Activated naive CD4-positive, alpha-beta T cell treated with anti-CD3 and anti-CD28 coated beads, Interleukin-2, amount 50 U/mL, for 24 hours (primary cell): ENCODE results near the gene SERTAD3.
A peak's percentile ranks its signal among the peaks of the same experiment; 100 is the strongest.
"Not testable (repeated sequence)": the region's sequence is repeated elsewhere in the genome, so short reads cannot be mapped to it uniquely, and the experiment has no call there.

Experiments used
- H3K27ac Mint-ChIP-seq: one replicate; pipeline ENCODE4 v1.8.0; 2021; ENCODE audit warnings: mild to moderate bottlenecking, mixed read lengths
- H3K27me3 Mint-ChIP-seq: one replicate; pipeline ENCODE4 v1.8.0; 2021; ENCODE audit warnings: mixed read lengths
- H3K36me3 Mint-ChIP-seq: one replicate; pipeline ENCODE4 v1.8.0; 2021; ENCODE audit warnings: mixed read lengths
- H3K4me1 Mint-ChIP-seq: one replicate; pipeline ENCODE4 v1.8.0; 2021; ENCODE audit warnings: mixed read lengths
- H3K4me3 Mint-ChIP-seq: one replicate; pipeline ENCODE4 v1.8.0; 2021; ENCODE audit warnings: mild to moderate bottlenecking, mixed read lengths
- H3K9me3 Mint-ChIP-seq: one replicate; pipeline ENCODE4 v1.8.0; 2021; ENCODE audit warnings: mixed read lengths

SERTAD3 gene

GRCh38 chr19:40411125-40411842, 32.9 kb downstream of the SERTAD3 start:
- Mint-ChIP-seq H3K4me3 (no peak overlapping the region), H3K27ac (no peak overlapping the region), H3K36me3 (no peaks in the 10 kb centered on the region), H3K4me1 (peaks cover 9% of the 10 kb centered on the region), H3K27me3 (no peaks in the 10 kb centered on the region), H3K9me3 (no peaks in the 10 kb centered on the region)

GRCh38 chr19:40410030-40410389, 34.1 kb downstream of the SERTAD3 start:
- no peak overlapping the region for H3K27ac Mint-ChIP-seq
- no peaks in the 10 kb centered on the region for H3K9me3 Mint-ChIP-seq
- peaks cover 11% of the 10 kb centered on the region for H3K4me1 Mint-ChIP-seq
- no peaks in the 10 kb centered on the region for H3K36me3 Mint-ChIP-seq
- no peak overlapping the region for H3K4me3 Mint-ChIP-seq
- no peaks in the 10 kb centered on the region for H3K27me3 Mint-ChIP-seq

- not testable (repeated sequence) for H3K27ac Mint-ChIP-seq, H3K27me3 Mint-ChIP-seq, H3K36me3 Mint-ChIP-seq, H3K4me3 Mint-ChIP-seq, H3K9me3 Mint-ChIP-seq
- H3K4me1 Mint-ChIP-seq = peaks cover 16% of the 10 kb centered on the region
Measured at GRCh38 chr19:40408598-40408925, 35.6 kb downstream of the SERTAD3 start.

- Mint-ChIP-seq H3K9me3 (no peaks in the 10 kb centered on the region), H3K27ac (no peak overlapping the region), H3K4me1 (peaks cover 22% of the 10 kb centered on the region), H3K4me3 (no peak overlapping the region), H3K27me3 (no peaks in the 10 kb centered on the region), H3K36me3 (no peaks in the 10 kb centered on the region)
Measured at GRCh38 chr19:40407714-40408597, 36.2 kb downstream of the SERTAD3 start.

- no peaks in the 10 kb centered on the region for H3K9me3 Mint-ChIP-seq
- no peaks in the 10 kb centered on the region for H3K36me3 Mint-ChIP-seq
- H3K4me3 Mint-ChIP-seq = peak overlapping the region; percentile 91
- no peaks in the 10 kb centered on the region for H3K27me3 Mint-ChIP-seq
- peaks cover 34% of the 10 kb centered on the region for H3K4me1 Mint-ChIP-seq
- peak overlapping the region; percentile 25 for H3K27ac Mint-ChIP-seq
Measured at GRCh38 chr19:40403262-40403984, 40.7 kb downstream of the SERTAD3 start.

- Mint-ChIP-seq H3K27me3 (no peaks in the 10 kb centered on the region), H3K9me3 (no peaks in the 10 kb centered on the region), H3K36me3 (no peaks in the 10 kb centered on the region), H3K4me1 (peaks cover 25% of the 10 kb centered on the region), H3K27ac (no peak overlapping the region), H3K4me3 (no peak overlapping the region)
Measured at GRCh38 chr19:40400559-40400958, 43.6 kb downstream of the SERTAD3 start.

GRCh38 chr19:40398417-40399131, 45.6 kb downstream of the SERTAD3 start:
- Mint-ChIP-seq H3K9me3 (no peaks in the 10 kb centered on the region), H3K4me3 (no peak overlapping the region), H3K36me3 (no peaks in the 10 kb centered on the region), H3K27ac (no peak overlapping the region), H3K27me3 (no peaks in the 10 kb centered on the region), H3K4me1 (peaks cover 19% of the 10 kb centered on the region)

GRCh38 chr19:40397568-40397906, 46.6 kb downstream of the SERTAD3 start:
- Mint-ChIP-seq H3K27me3 (no peaks in the 10 kb centered on the region), H3K4me3 (no peak overlapping the region), H3K36me3 (no peaks in the 10 kb centered on the region), H3K27ac (no peak overlapping the region), H3K4me1 (peaks cover 9% of the 10 kb centered on the region), H3K9me3 (no peaks in the 10 kb centered on the region)

GRCh38 chr19:40396886-40397567, 47.1 kb downstream of the SERTAD3 start:
- Mint-ChIP-seq H3K4me3 (no peak overlapping the region), H3K36me3 (no peaks in the 10 kb centered on the region), H3K27ac (no peak overlapping the region), H3K27me3 (no peaks in the 10 kb centered on the region), H3K4me1 (peaks cover 9% of the 10 kb centered on the region), H3K9me3 (no peaks in the 10 kb centered on the region)

GRCh38 chr19:40395956-40396355, 48.2 kb downstream of the SERTAD3 start:
- H3K4me3 Mint-ChIP-seq = no peak overlapping the region
- no peaks in the 10 kb centered on the region for H3K9me3 Mint-ChIP-seq
- no peaks in the 10 kb centered on the region for H3K27me3 Mint-ChIP-seq
- no peaks in the 10 kb centered on the region for H3K36me3 Mint-ChIP-seq
- peaks cover 9% of the 10 kb centered on the region for H3K4me1 Mint-ChIP-seq
- no peak overlapping the region for H3K27ac Mint-ChIP-seq

GRCh38 chr19:40394816-40395210, 49.3 kb downstream of the SERTAD3 start:
- H3K9me3 Mint-ChIP-seq = no peaks in the 10 kb centered on the region
- no peaks in the 10 kb centered on the region for H3K36me3 Mint-ChIP-seq
- H3K4me3 Mint-ChIP-seq = no peak overlapping the region
- H3K4me1 Mint-ChIP-seq = peaks cover 9% of the 10 kb centered on the region
- no peak overlapping the region for H3K27ac Mint-ChIP-seq
- H3K27me3 Mint-ChIP-seq = no peaks in the 10 kb centered on the region

- no peak overlapping the region for H3K4me3 Mint-ChIP-seq
- no peaks in the 10 kb centered on the region for H3K36me3 Mint-ChIP-seq
- peaks cover 4% of the 10 kb centered on the region for H3K4me1 Mint-ChIP-seq
- no peaks in the 10 kb centered on the region for H3K27me3 Mint-ChIP-seq
- H3K27ac Mint-ChIP-seq = no peak overlapping the region
- H3K9me3 Mint-ChIP-seq = no peaks in the 10 kb centered on the region
Measured at GRCh38 chr19:40393894-40394815, 50.0 kb downstream of the SERTAD3 start.

GRCh38 chr19:40392894-40393517, 51.1 kb downstream of the SERTAD3 start:
- Mint-ChIP-seq H3K9me3 (no peaks in the 10 kb centered on the region), H3K27me3 (no peaks in the 10 kb centered on the region), H3K27ac (no peak overlapping the region), H3K4me3 (no peak overlapping the region), H3K36me3 (no peaks in the 10 kb centered on the region), H3K4me1 (no peaks in the 10 kb centered on the region)

GRCh38 chr19:40392123-40392522, 52.0 kb downstream of the SERTAD3 start:
- no peak overlapping the region for H3K27ac Mint-ChIP-seq
- H3K9me3 Mint-ChIP-seq = no peaks in the 10 kb centered on the region
- no peaks in the 10 kb centered on the region for H3K4me1 Mint-ChIP-seq
- H3K4me3 Mint-ChIP-seq = no peak overlapping the region
- H3K36me3 Mint-ChIP-seq = no peaks in the 10 kb centered on the region
- H3K27me3 Mint-ChIP-seq = no peaks in the 10 kb centered on the region
